GM12801 (cell line): ENCODE results near the gene FBXO48.

Experiments used
- CTCF ChIP-seq: IDR thresholded peaks from one replicate; pipeline ENCODE4 v1.5.1; 2011; ENCODE audit warnings: control low read depth; ENCODE audit not compliant: insufficient read length; ENCODE audit errors: extremely low read depth

Gene FBXO48

GRCh38 chr2:68483011-68483410 lies 15.9 kb upstream of the FBXO48 start:
- TF ChIP-seq CTCF = no peak

- no peak for TF ChIP-seq CTCF
Measured at GRCh38 chr2:68482296-68482820, 15.3 kb upstream of the FBXO48 start.

GRCh38 chr2:68478688-68479087 lies 11.6 kb upstream of the FBXO48 start:
- TF ChIP-seq CTCF = no peak

- TF ChIP-seq CTCF = no peak
Measured at GRCh38 chr2:68476454-68476853, 9.4 kb upstream of the FBXO48 start.

GRCh38 chr2:68475576-68475975 lies 8.5 kb upstream of the FBXO48 start:
- TF ChIP-seq CTCF = no peak

GRCh38 chr2:68475110-68475509 lies 8.0 kb upstream of the FBXO48 start:
- no peak for TF ChIP-seq CTCF

- no peak for TF ChIP-seq CTCF
Measured at GRCh38 chr2:68472796-68473414, 5.8 kb upstream of the FBXO48 start.
